Measurements from ENCODE around the gene SLC15A1. TPM values are rescaled to one million over a fixed set of nuclear protein-coding genes. Genes with fewer than 3 reads are reported as not detected.

SLC15A1 gene
- polyA plus RNA-seq, 3 donors = not detected

GRCh38 chr13:98787173-98787572 is 34.7 kb upstream of the SLC15A1 start:
- H3K79me2 ChIP-seq (ENCODE audit: insufficient read depth, low read length) = no peaks in the 10 kb centered on the region
- H3K27ac ChIP-seq (ENCODE audit: low read depth in 1 of 2, low read length in 2 of 2) = no peak overlapping the region
- H3K27me3 Mint-ChIP-seq (ENCODE audit: low read depth in 3 of 3) = peaks cover 5 to 21% (median 11%) of the 10 kb centered on the region in 3 donors
- H2AFZ ChIP-seq (ENCODE audit: insufficient read depth, low read depth, low read length, poor library complexity, severe bottlenecking) = no peak overlapping the region
- H3K4me2 ChIP-seq (replicated peaks; ENCODE audit: extremely low read depth, low read length, poor library complexity, severe bottlenecking) = no peak overlapping the region
- no peaks in the 10 kb centered on the region for H3K4me1 Mint-ChIP-seq
- H4K20me1 ChIP-seq (ENCODE audit: insufficient read depth, low read length) = no peaks in the 10 kb centered on the region
- H3K9me3 ChIP-seq (replicated peaks in 1 of 2; ENCODE audit: control insufficient read depth in 1 of 2, insufficient read depth in 1 of 2, low read length in 2 of 2) = no peaks in the 10 kb centered on the region
- DNase-seq = no peak
- H3K27me3 ChIP-seq (ENCODE audit: control insufficient read depth in 2 of 2, insufficient read depth in 2 of 2, low read length in 2 of 2) = no peaks in the 10 kb centered on the region
- H3K4me3 Mint-ChIP-seq = no peak overlapping the region
- no peak overlapping the region for H3K27ac Mint-ChIP-seq
- H3K4me3 ChIP-seq (replicated peaks in 1 of 3; ENCODE audit: low read depth in 2 of 3, low read length in 3 of 3) = no peak overlapping the region
- intact Hi-C loops (cut with micrococcal nuclease) = no loop called here
- WGBS (ENCODE audit: insufficient coverage) = 60% methylated on average over 1 of the region's 10 CpGs
- no peaks in the 10 kb centered on the region for H3K36me3 Mint-ChIP-seq
- no peaks in the 10 kb centered on the region for H3K36me3 ChIP-seq (replicated peaks in 1 of 2; ENCODE audit: control insufficient read depth in 1 of 2, insufficient read depth in 2 of 2, low read length in 2 of 2)
- peaks cover 0 to 4% (median 0%) of the 10 kb centered on the region in 7 donors for H3K9me3 Mint-ChIP-seq
- no peaks in the 10 kb centered on the region for H3K4me1 ChIP-seq (ENCODE audit: control insufficient read depth in 1 of 2, insufficient read depth in 2 of 2, low read length in 2 of 2)
- TF ChIP-seq CTCF (IDR thresholded peaks at IDR 0.05) = no peak
- H3K9ac ChIP-seq (ENCODE audit: insufficient read depth, low read length, poor library complexity, severe bottlenecking) = no peak overlapping the region

- Histone ChIP-seq H3K36me3 (replicated peaks in 1 of 2; ENCODE audit: control insufficient read depth in 1 of 2, insufficient read depth in 2 of 2, low read length in 2 of 2) (no peaks in the 10 kb centered on the region), H3K27me3 (ENCODE audit: control insufficient read depth in 2 of 2, insufficient read depth in 2 of 2, low read length in 2 of 2) (no peaks in the 10 kb centered on the region), H2AFZ (ENCODE audit: insufficient read depth, low read depth, low read length, poor library complexity, severe bottlenecking) (no peak overlapping the region), H3K4me2 (replicated peaks; ENCODE audit: extremely low read depth, low read length, poor library complexity, severe bottlenecking) (no peak overlapping the region), H3K9ac (ENCODE audit: insufficient read depth, low read length, poor library complexity, severe bottlenecking) (no peak overlapping the region), H3K4me1 (ENCODE audit: control insufficient read depth in 1 of 2, insufficient read depth in 2 of 2, low read length in 2 of 2) (no peaks in the 10 kb centered on the region), H4K20me1 (ENCODE audit: insufficient read depth, low read length) (no peaks in the 10 kb centered on the region), H3K27ac (ENCODE audit: low read depth in 1 of 2, low read length in 2 of 2) (no peak overlapping the region), H3K4me3 (replicated peaks in 1 of 3; ENCODE audit: low read depth in 2 of 3, low read length in 3 of 3) (no peak overlapping the region), H3K9me3 (replicated peaks in 1 of 2; ENCODE audit: control insufficient read depth in 1 of 2, insufficient read depth in 1 of 2, low read length in 2 of 2) (no peaks in the 10 kb centered on the region), H3K79me2 (ENCODE audit: insufficient read depth, low read length) (no peaks in the 10 kb centered on the region)
- DNase-seq = no peak
- H3K4me3 Mint-ChIP-seq = no peak overlapping the region
- TF ChIP-seq CTCF (IDR thresholded peaks at IDR 0.05) = no peak
- 80% methylated on average over 5 of the region's 7 CpGs for WGBS (ENCODE audit: insufficient coverage)
- H3K36me3 Mint-ChIP-seq = no peaks in the 10 kb centered on the region
- H3K4me1 Mint-ChIP-seq = no peaks in the 10 kb centered on the region
- H3K9me3 Mint-ChIP-seq = peaks cover 0 to 4% (median 0%) of the 10 kb centered on the region in 7 donors
- intact Hi-C loops (cut with micrococcal nuclease) = no loop called here
- H3K27me3 Mint-ChIP-seq (ENCODE audit: low read depth in 3 of 3) = peaks cover 5 to 22% (median 11%) of the 10 kb centered on the region in 3 donors
- no peak overlapping the region for H3K27ac Mint-ChIP-seq
Measured at GRCh38 chr13:98786023-98786422, 33.6 kb upstream of the SLC15A1 start.

All from CD14-positive monocyte (primary cell).